T-cell (primary cell): Measurements from ENCODE around the gene PAPSS2. TPM values are rescaled to one million over a fixed set of nuclear protein-coding genes. Genes with fewer than 3 reads are reported as not detected.

ENCODE experiments used
- ATAC-seq, 4 experiments: fragments of 200-7000 bp in 3 of 4; fragments of 150-1000 bp in 1 of 4; cut with Tn5 transposase; replicated peaks in 1 of 4; 1 replicate in 3 of 4; 2 replicates in 1 of 4; pipeline ENCODE4 v1.10.0; 2021; ENCODE audit warnings: moderate library complexity in 3 of 4, mild to moderate bottlenecking in 2 of 4, moderate number of reproducible peaks in 1 of 4
- CTCF ChIA-PET, 2 donors: fragments of 300-600 bp; sonication (Branson Sonifier 250); formaldehyde crosslinking; loops; one replicate each; lab custom pipeline; 2022; ENCODE audit warnings: antibody characterized with exemption in 2 of 2; lab: Charles Lee
- POLR2A ChIA-PET, 2 donors: fragments of 300-600 bp; sonication (Branson Sonifier 250); formaldehyde crosslinking; loops; one replicate each; lab custom pipeline; 2022; ENCODE audit warnings: antibody characterized with exemption in 2 of 2; lab: Charles Lee
- DNase-seq, 35 experiments: peaks; one replicate each; pipeline versions ENCODE4 v3.0.0 to v3.0.0-alpha.2; 2013 to 2023
- H3K27ac ChIP-seq: one replicate; pipeline ENCODE4 v1.5.1; 2013; ENCODE audit warnings: low read length
- H3K27me3 ChIP-seq, 2 experiments: replicated peaks in 1 of 2; 1 replicate in 1 of 2; 2 replicates in 1 of 2; pipeline versions ENCODE4 v1.6.1 to v1.7.0; 2013; ENCODE audit warnings: low read length in 1 of 2, mixed read lengths in 1 of 2; ENCODE audit not compliant: control insufficient read depth in 2 of 2, insufficient read depth in 2 of 2; ENCODE audit errors: extremely low read depth in 1 of 2
- H3K36me3 ChIP-seq, 2 donors: 1 replicate in 1 of 2; 2 replicates in 1 of 2; pipeline versions ENCODE4 v1.6.1 to v1.7.0; 2013; ENCODE audit warnings: low read length in 1 of 2; ENCODE audit not compliant: control insufficient read depth in 2 of 2, insufficient read depth in 1 of 2; ENCODE audit errors: extremely low read depth in 1 of 2
- H3K4me1 ChIP-seq, 2 experiments: 1 replicate in 1 of 2; 2 replicates in 1 of 2; pipeline versions ENCODE4 v1.6.1 to v1.7.0; 2013; ENCODE audit warnings: low read length in 2 of 2, mixed read lengths in 1 of 2; ENCODE audit not compliant: insufficient read depth in 2 of 2, control insufficient read depth in 1 of 2; ENCODE audit errors: extremely low read depth in 1 of 2
- H3K4me3 ChIP-seq, 2 donors: 1 replicate in 1 of 2; 2 replicates in 1 of 2; pipeline versions ENCODE4 v1.5.1 to v1.7.0; 2013; ENCODE audit warnings: mild to moderate bottlenecking in 2 of 2, low read length in 1 of 2, moderate library complexity in 1 of 2; ENCODE audit not compliant: control insufficient read depth in 1 of 2; ENCODE audit errors: extremely low read depth in 1 of 2
- H3K9me3 ChIP-seq: 2 replicates; pipeline ENCODE4 v1.7.0; 2013
- H3K27ac Mint-ChIP-seq, 2 donors: one replicate each; pipeline ENCODE4 v1.8.0; 2020 to 2021; ENCODE audit warnings: mild to moderate bottlenecking in 2 of 2, mixed read lengths in 2 of 2
- H3K27me3 Mint-ChIP-seq, 2 donors: one replicate each; pipeline ENCODE4 v1.8.0; 2021 to 2022; ENCODE audit warnings: mixed read lengths in 2 of 2
- H3K36me3 Mint-ChIP-seq: one replicate; pipeline ENCODE4 v1.8.0; 2021; ENCODE audit warnings: mixed read lengths
- H3K4me1 Mint-ChIP-seq, 3 donors: one replicate each; pipeline ENCODE4 v1.8.0; 2020 to 2022; ENCODE audit warnings: mixed read lengths in 3 of 3, mild to moderate bottlenecking in 1 of 3
- H3K4me3 Mint-ChIP-seq, 3 donors: one replicate each; pipeline ENCODE4 v1.8.0; 2020 to 2022; ENCODE audit warnings: mild to moderate bottlenecking in 3 of 3, mixed read lengths in 3 of 3, moderate library complexity in 3 of 3
- H3K9me3 Mint-ChIP-seq, 3 donors: one replicate each; pipeline ENCODE4 v1.8.0; 2020 to 2022; ENCODE audit warnings: mixed read lengths in 3 of 3
- whole genome bisulfite sequencing: methylation state at CpG from one replicate; pipeline ENCODE4 v1.1.5; 2013; ENCODE audit warnings: missing lambda C conversion rate; ENCODE audit not compliant: insufficient coverage; 5-methylcytosine and 5-hydroxymethylcytosine counted together
- total RNA-seq, 35 experiments: library from RNA in 6 of 35; stranded (reverse) in 6 of 35; fragments of 120-200 nt in 1 of 35; gene quantifications; one replicate each; pipeline versions ENCODE4 v1.2.1 to v1.2.4 and lab custom pipeline; 2013 to 2026

PAPSS2 gene
- total RNA-seq, 5 donors from 2014 or later (not counting 1 experiment from before 2014, with no cell fraction given), result 0.35 to 1.8 (median 0.61) TPM; not detected in 2

- H3K4me1 Mint-ChIP-seq, result no peaks in the 10 kb centered on the region
- 89% methylated on average over 3 of the region's 4 CpGs for WGBS
- ChIA-PET CTCF (no interaction called here), POLR2A (no interaction called here)
- H3K27me3 ChIP-seq, result peaks cover 0 to 11% of the 10 kb centered on the region in 2 experiments
- no peaks in the 10 kb centered on the region for H3K9me3 ChIP-seq
- no peaks in the 10 kb centered on the region for H3K4me1 ChIP-seq
- H3K27ac ChIP-seq, result no peak overlapping the region
- no peak for ATAC-seq
- H3K9me3 Mint-ChIP-seq, result no peaks in the 10 kb centered on the region
- H3K27ac Mint-ChIP-seq, result no peak overlapping the region
- no peaks in the 10 kb centered on the region for H3K36me3 Mint-ChIP-seq
- DNase-seq, result no peak
- no peak overlapping the region for H3K4me3 Mint-ChIP-seq
- no peaks in the 10 kb centered on the region for H3K36me3 ChIP-seq
- H3K4me3 ChIP-seq, result no peak overlapping the region
- peaks cover 4 to 8% of the 10 kb centered on the region in 2 donors for H3K27me3 Mint-ChIP-seq
Measured at GRCh38 chr10:87702973-87703294, 43.3 kb downstream of the PAPSS2 start.

GRCh38 chr10:87703771-87704170, 44.1 kb downstream of the PAPSS2 start:
- ATAC-seq (no peak), DNase-seq (no peak)
- ChIA-PET POLR2A (no interaction called here), CTCF (no interaction called here)
- Mint-ChIP-seq H3K4me1 (no peaks in the 10 kb centered on the region), H3K27me3 (peaks cover 3 to 9% of the 10 kb centered on the region in 2 donors), H3K36me3 (no peaks in the 10 kb centered on the region), H3K9me3 (no peaks in the 10 kb centered on the region), H3K27ac (no peak overlapping the region), H3K4me3 (no peak overlapping the region)
- no peaks in the 10 kb centered on the region for H3K4me1 ChIP-seq
- H3K36me3 ChIP-seq, result no peaks in the 10 kb centered on the region
- H3K27ac ChIP-seq, result no peak overlapping the region
- no peaks in the 10 kb centered on the region for H3K9me3 ChIP-seq
- WGBS, result no CpG with 5 or more reads among the region's 1 CpG
- H3K27me3 ChIP-seq, result peaks cover 0 to 11% of the 10 kb centered on the region in 2 experiments
- H3K4me3 ChIP-seq, result no peak overlapping the region

GRCh38 chr10:87705339-87705738, 45.7 kb downstream of the PAPSS2 start:
- ChIA-PET CTCF (no interaction called here), POLR2A (no interaction called here)
- Histone ChIP-seq H3K9me3 (no peaks in the 10 kb centered on the region), H3K27me3 (peaks cover 0 to 5% of the 10 kb centered on the region in 2 experiments), H3K4me3 (no peak overlapping the region), H3K36me3 (no peaks in the 10 kb centered on the region), H3K4me1 (no peaks in the 10 kb centered on the region), H3K27ac (no peak overlapping the region)
- no peak overlapping the region for H3K27ac Mint-ChIP-seq
- peaks cover 5 to 6% of the 10 kb centered on the region in 2 donors for H3K27me3 Mint-ChIP-seq
- no peak overlapping the region for H3K4me3 Mint-ChIP-seq
- H3K36me3 Mint-ChIP-seq, result no peaks in the 10 kb centered on the region
- DNase-seq (no peak), ATAC-seq (no peak)
- H3K9me3 Mint-ChIP-seq, result no peaks in the 10 kb centered on the region
- H3K4me1 Mint-ChIP-seq, result no peaks in the 10 kb centered on the region

- DNase-seq (no peak), ATAC-seq (no peak)
- H3K27ac Mint-ChIP-seq, result no peak overlapping the region
- Histone ChIP-seq H3K27me3 (peaks cover 0 to 5% of the 10 kb centered on the region in 2 experiments), H3K4me3 (no peak overlapping the region), H3K27ac (no peak overlapping the region), H3K36me3 (no peaks in the 10 kb centered on the region), H3K9me3 (no peaks in the 10 kb centered on the region), H3K4me1 (no peaks in the 10 kb centered on the region)
- H3K9me3 Mint-ChIP-seq, result no peaks in the 10 kb centered on the region
- H3K27me3 Mint-ChIP-seq, result peaks cover 3 to 7% of the 10 kb centered on the region in 2 donors
- CTCF ChIA-PET, result no interaction called here
- POLR2A ChIA-PET, result no interaction called here
- H3K36me3 Mint-ChIP-seq, result no peaks in the 10 kb centered on the region
- H3K4me3 Mint-ChIP-seq, result no peak overlapping the region
- WGBS, result 63% methylated on average over 3 of the region's 4 CpGs
- H3K4me1 Mint-ChIP-seq, result no peaks in the 10 kb centered on the region
Measured at GRCh38 chr10:87706731-87707130, 47.1 kb downstream of the PAPSS2 start.

GRCh38 chr10:87707254-87707653, 47.6 kb downstream of the PAPSS2 start:
- DNase-seq (no peak), ATAC-seq (no peak)
- no peaks in the 10 kb centered on the region for H3K4me1 Mint-ChIP-seq
- H3K27ac ChIP-seq, result no peak overlapping the region
- H3K9me3 ChIP-seq, result no peaks in the 10 kb centered on the region
- no peaks in the 10 kb centered on the region for H3K36me3 ChIP-seq
- peaks cover 0 to 5% of the 10 kb centered on the region in 2 experiments for H3K27me3 ChIP-seq
- no peaks in the 10 kb centered on the region for H3K4me1 ChIP-seq
- H3K4me3 Mint-ChIP-seq, result no peak overlapping the region
- no peak overlapping the region for H3K27ac Mint-ChIP-seq
- no CpG with 5 or more reads among the region's 4 CpGs for WGBS
- CTCF ChIA-PET, result no interaction called here
- POLR2A ChIA-PET, result no interaction called here
- H3K36me3 Mint-ChIP-seq, result no peaks in the 10 kb centered on the region
- H3K27me3 Mint-ChIP-seq, result peaks cover 3 to 7% of the 10 kb centered on the region in 2 donors
- no peak overlapping the region for H3K4me3 ChIP-seq
- no peaks in the 10 kb centered on the region for H3K9me3 Mint-ChIP-seq

GRCh38 chr10:87712913-87713616, 53.4 kb downstream of the PAPSS2 start:
- no peaks in the 10 kb centered on the region for H3K27me3 ChIP-seq
- Mint-ChIP-seq H3K27me3 (peaks cover 0 to 5% of the 10 kb centered on the region in 2 donors), H3K27ac (no peak overlapping the region), H3K36me3 (no peaks in the 10 kb centered on the region), H3K4me3 (no peak overlapping the region), H3K4me1 (peaks cover 0 to 5% (median 1%) of the 10 kb centered on the region in 3 donors), H3K9me3 (no peaks in the 10 kb centered on the region)
- POLR2A ChIA-PET, result interaction anchor here in 1 of 2 donors (0.7 kb wide), 1 partner anchor 17 kb away, joined by 6 read pairs; no protein-coding TSS in a partner anchor
- no peaks in the 10 kb centered on the region for H3K9me3 ChIP-seq
- no peak for DNase-seq
- no peaks in the 10 kb centered on the region for H3K36me3 ChIP-seq
- WGBS, result 100% methylated on average over 1 of the region's 11 CpGs
- CTCF ChIA-PET, result no interaction called here
- no peak overlapping the region for H3K27ac ChIP-seq
- ATAC-seq, result no peak
- no peaks in the 10 kb centered on the region for H3K4me1 ChIP-seq
- H3K4me3 ChIP-seq, result no peak overlapping the region
